Natural killer cell (primary cell): ENCODE results near the gene DMRTB1. TPM values are rescaled to one million over a fixed set of nuclear protein-coding genes. Genes with fewer than 3 reads are reported as not detected.
A peak's percentile ranks its signal among the peaks of the same experiment; 100 is the strongest.

ENCODE experiments used
- ATAC-seq, 3 donors: fragments of 150-1000 bp in 2 of 3; fragments of 200-7000 bp in 1 of 3; cut with Tn5 transposase; 1 replicate in 1 of 3; 2 replicates in 2 of 3; pipeline ENCODE4 v1.10.0; 2021; ENCODE audit warnings: mild to moderate bottlenecking in 2 of 3, moderate library complexity in 2 of 3
- DNase-seq, 2 donors: peaks; one replicate each; pipeline versions ENCODE4 v3.0.0 to v3.0.0-alpha.2; 2013 to 2021; ENCODE audit warnings: mixed read lengths in 1 of 2
- H3K27ac ChIP-seq: one replicate; pipeline ENCODE4 v1.5.1; 2013; ENCODE audit warnings: mild to moderate bottlenecking, low read length
- H3K27me3 ChIP-seq: one replicate; pipeline ENCODE4 v1.6.1; 2013; ENCODE audit warnings: low read length; ENCODE audit not compliant: control insufficient read depth, insufficient read depth
- H3K36me3 ChIP-seq: one replicate; pipeline ENCODE4 v1.6.1; 2013; ENCODE audit warnings: low read length; ENCODE audit not compliant: control insufficient read depth, insufficient read depth
- H3K4me1 ChIP-seq: one replicate; pipeline ENCODE4 v1.6.1; 2013; ENCODE audit warnings: low read length; ENCODE audit not compliant: control insufficient read depth, insufficient read depth
- H3K4me3 ChIP-seq: one replicate; pipeline ENCODE4 v1.5.1; 2013; ENCODE audit warnings: low read length
- H3K9me3 ChIP-seq: one replicate; pipeline ENCODE4 v1.6.1; 2013; ENCODE audit warnings: low read length; ENCODE audit not compliant: control insufficient read depth, insufficient read depth
- H3K27ac Mint-ChIP-seq, 2 donors: one replicate each; pipeline ENCODE4 v1.8.0; 2022; ENCODE audit warnings: mild to moderate bottlenecking in 2 of 2, mixed read lengths in 2 of 2, moderate library complexity in 1 of 2
- H3K27me3 Mint-ChIP-seq, 2 donors: one replicate each; pipeline ENCODE4 v1.8.0; 2022; ENCODE audit warnings: low read depth in 2 of 2, mixed read lengths in 2 of 2
- H3K36me3 Mint-ChIP-seq: one replicate; pipeline ENCODE4 v1.8.0; 2022; ENCODE audit warnings: mixed read lengths
- H3K4me1 Mint-ChIP-seq, 2 donors: one replicate each; pipeline ENCODE4 v1.8.0; 2022; ENCODE audit warnings: mixed read lengths in 2 of 2
- H3K4me3 Mint-ChIP-seq: one replicate; pipeline ENCODE4 v1.8.0; 2022; ENCODE audit warnings: mild to moderate bottlenecking, moderate library complexity, mixed read lengths
- H3K9me3 Mint-ChIP-seq, 2 donors: one replicate each; pipeline ENCODE4 v1.8.0; 2022; ENCODE audit warnings: mixed read lengths in 2 of 2
- WGBS: methylation state at CpG from one replicate; pipeline ENCODE4 v1.1.7; 2013; ENCODE audit warnings: missing lambda C conversion rate; ENCODE audit not compliant: insufficient coverage; 5-methylcytosine and 5-hydroxymethylcytosine counted together
- intact Hi-C: fragments of 100-400 bp; cut with micrococcal nuclease; formaldehyde crosslinking; loops from one replicate; pipeline ENCODE4 v1.14.2; 2022
- total RNA-seq, 4 donors: library from RNA; stranded (reverse); fragments of 120-200 nt in 1 of 4; gene quantifications; one replicate each; pipeline versions ENCODE4 v1.2.3 to v1.2.4, GENCODE V29; 2013 to 2022
- TF ChIP-seq, protein P1 (sequence below): fragments of 200-600 bp; IDR thresholded peaks from one replicate; pipeline ENCODE4 v1.8.0; 2022; ENCODE audit warnings: antibody characterized with exemption

DMRTB1 gene
- total RNA-seq, 3 donors from 2014 or later (not counting 1 experiment from before 2014, with no cell fraction given) = not detected

DNA sequence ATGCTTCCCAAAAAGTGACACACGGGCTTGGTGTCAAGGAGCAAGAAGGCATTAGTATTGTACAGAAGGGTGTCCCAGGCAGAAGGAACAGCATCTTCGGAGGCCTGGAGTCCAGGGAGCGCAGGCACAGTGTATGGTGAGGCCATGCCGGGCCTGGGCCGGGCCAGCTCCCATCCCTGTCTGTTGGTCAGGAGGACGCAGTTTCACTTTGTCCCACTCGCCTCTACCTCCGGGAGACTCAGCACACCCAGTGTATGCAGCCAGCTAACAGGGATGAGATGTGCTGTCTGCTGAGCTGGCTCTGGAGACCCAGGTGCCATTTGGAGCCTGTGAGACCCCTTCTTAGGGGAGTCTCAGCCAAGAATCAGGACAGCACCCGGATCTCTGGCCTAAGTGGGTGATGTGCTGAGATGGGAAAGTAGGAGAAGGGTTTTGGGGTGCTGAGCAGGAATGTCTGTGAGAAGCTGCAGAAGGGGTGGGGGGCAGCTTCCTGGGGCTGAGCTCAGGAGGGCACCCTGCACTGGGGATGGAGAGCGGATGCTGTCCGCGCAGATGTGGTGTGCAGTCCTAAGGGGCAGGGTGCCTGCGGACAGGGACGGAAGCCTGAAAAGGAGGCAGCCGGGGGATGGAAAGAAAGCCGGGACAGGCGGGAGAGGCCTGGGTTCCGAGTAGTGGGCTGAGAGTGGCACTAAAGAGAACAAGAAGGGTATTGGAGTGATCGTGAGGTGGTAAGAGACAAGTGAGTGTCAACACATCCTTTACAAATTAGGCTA, 25.7 kb downstream of the DMRTB1 start:
- H3K36me3 Mint-ChIP-seq = no peaks in the 10 kb centered on the region
- ATAC-seq = no peak
- H3K4me3 ChIP-seq = no peak overlapping the region
- intact Hi-C loops = loop anchor here (1.0 to 5.0 kb wide), 3 partner anchors 107 to 269 kb away; no protein-coding TSS in a partner anchor
- no peak for DNase-seq
- no peak overlapping the region for H3K4me3 Mint-ChIP-seq
- H3K9me3 Mint-ChIP-seq = no peaks in the 10 kb centered on the region
- no peaks in the 10 kb centered on the region for H3K9me3 ChIP-seq
- H3K4me1 Mint-ChIP-seq = peaks cover 0 to 7% of the 10 kb centered on the region in 2 donors
- no peaks in the 10 kb centered on the region for H3K36me3 ChIP-seq
- peaks cover 23 to 41% of the 10 kb centered on the region in 2 donors for H3K27me3 Mint-ChIP-seq
- peaks cover 6% of the 10 kb centered on the region for H3K4me1 ChIP-seq
- 87% methylated on average over 19 of the region's 19 CpGs for WGBS
- TF ChIP-seq, protein P1, sequence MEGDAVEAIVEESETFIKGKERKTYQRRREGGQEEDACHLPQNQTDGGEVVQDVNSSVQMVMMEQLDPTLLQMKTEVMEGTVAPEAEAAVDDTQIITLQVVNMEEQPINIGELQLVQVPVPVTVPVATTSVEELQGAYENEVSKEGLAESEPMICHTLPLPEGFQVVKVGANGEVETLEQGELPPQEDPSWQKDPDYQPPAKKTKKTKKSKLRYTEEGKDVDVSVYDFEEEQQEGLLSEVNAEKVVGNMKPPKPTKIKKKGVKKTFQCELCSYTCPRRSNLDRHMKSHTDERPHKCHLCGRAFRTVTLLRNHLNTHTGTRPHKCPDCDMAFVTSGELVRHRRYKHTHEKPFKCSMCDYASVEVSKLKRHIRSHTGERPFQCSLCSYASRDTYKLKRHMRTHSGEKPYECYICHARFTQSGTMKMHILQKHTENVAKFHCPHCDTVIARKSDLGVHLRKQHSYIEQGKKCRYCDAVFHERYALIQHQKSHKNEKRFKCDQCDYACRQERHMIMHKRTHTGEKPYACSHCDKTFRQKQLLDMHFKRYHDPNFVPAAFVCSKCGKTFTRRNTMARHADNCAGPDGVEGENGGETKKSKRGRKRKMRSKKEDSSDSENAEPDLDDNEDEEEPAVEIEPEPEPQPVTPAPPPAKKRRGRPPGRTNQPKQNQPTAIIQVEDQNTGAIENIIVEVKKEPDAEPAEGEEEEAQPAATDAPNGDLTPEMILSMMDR = no peak
- H3K27ac Mint-ChIP-seq = no peak overlapping the region
- H3K27ac ChIP-seq = no peak overlapping the region
- H3K27me3 ChIP-seq = peaks cover 7% of the 10 kb centered on the region

DNA sequence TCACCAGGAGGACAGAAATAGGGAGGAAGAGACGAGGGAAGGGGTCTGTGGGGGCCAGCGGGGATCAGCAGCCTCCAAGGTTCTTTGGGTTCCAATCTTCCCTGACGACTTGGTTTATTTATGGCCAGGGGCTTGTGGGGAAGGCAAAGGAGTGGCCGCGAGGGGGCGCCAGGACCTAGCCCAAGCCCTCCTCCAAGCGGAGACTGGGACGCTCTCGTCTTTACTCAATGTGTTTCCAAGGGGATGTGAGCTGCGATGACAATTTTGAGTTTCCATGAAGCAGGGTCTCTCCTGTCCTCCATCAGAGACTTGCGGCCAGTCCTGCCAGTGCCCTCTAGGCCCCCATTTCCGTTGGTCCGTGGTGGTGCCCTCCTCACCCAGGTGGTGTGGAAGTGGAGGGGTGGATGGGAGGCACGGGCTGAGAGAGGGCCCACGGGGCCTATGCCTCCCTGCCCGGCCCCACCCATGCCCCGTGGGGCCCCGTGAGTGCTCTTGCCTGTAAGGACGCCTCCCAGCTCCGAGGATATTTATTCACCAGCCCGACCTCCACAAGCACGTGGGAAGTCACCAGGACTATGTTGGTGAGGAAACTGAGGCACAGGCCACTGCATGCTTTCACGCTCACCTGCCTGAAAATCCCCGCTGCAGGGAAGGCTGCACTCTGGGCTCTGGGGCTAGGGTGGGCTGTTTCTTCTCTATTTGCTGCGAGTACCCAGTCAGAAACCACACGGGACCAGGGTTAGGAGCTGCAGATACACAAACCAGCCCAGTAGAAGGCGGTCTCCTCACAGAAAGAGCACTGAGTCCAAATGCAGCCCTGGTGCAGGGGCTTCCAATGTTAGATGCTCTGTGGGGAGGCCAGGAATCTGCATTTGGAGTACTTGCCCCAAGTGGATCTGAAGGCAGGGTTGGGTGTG, 26.5 kb downstream of the DMRTB1 start:
- Histone ChIP-seq H3K9me3 (no peaks in the 10 kb centered on the region), H3K27ac (no peak overlapping the region), H3K27me3 (peaks cover 7% of the 10 kb centered on the region), H3K4me1 (peaks cover 6% of the 10 kb centered on the region), H3K4me3 (no peak overlapping the region), H3K36me3 (no peaks in the 10 kb centered on the region)
- TF ChIP-seq, protein P1 = peak; percentile 80
- Mint-ChIP-seq H3K9me3 (no peaks in the 10 kb centered on the region), H3K4me3 (no peak overlapping the region), H3K36me3 (no peaks in the 10 kb centered on the region), H3K27me3 (peaks cover 25 to 45% of the 10 kb centered on the region in 2 donors), H3K4me1 (peaks cover 0 to 7% of the 10 kb centered on the region in 2 donors), H3K27ac (no peak overlapping the region)
- DNase-seq (peak; percentile 68 to 79), ATAC-seq (peak; percentile 62 to 89 (median 72))
- 29% methylated on average over 26 of the region's 27 CpGs for WGBS
- intact Hi-C loops = loop anchor here (1.0 to 5.0 kb wide), 3 partner anchors 107 to 269 kb away; no protein-coding TSS in a partner anchor

DNA sequence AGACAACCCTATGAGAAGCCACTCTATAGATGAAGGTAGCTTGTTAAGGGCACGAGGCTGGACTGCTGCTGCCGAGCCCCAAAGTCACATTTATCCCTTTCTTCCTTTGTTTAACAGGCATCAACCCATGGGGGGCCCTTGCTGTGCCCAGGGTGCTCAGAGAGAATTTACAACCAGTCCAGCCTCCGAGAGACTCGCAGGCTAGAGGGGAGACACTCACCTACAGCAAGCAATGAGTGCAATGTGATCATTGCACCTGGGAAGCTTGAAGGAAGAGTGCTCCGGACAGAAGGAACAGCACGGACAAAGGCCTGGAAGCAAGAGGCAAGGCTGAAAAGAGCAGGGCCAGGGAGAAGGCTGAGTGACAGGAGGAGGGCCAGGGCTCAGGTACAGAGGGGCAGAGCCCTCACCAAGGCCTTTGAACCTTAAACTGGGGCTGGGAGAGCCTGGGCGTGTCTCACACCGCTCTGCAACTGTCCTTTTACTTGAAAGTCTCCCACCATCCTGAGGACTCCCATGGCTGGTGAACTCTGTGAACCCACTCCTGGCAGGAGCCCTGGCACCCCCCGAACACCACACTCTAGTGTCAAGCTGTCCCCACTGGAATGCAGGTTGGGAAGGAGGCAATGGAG, 27.3 kb downstream of the DMRTB1 start:
- intact Hi-C loops = loop anchor here (5.0 kb wide), 1 partner anchor 106 kb away; no protein-coding TSS in a partner anchor
- no peak for DNase-seq
- ATAC-seq = no peak
- no peaks in the 10 kb centered on the region for H3K36me3 ChIP-seq
- no peak overlapping the region for H3K27ac ChIP-seq
- Mint-ChIP-seq H3K4me1 (peaks cover 0 to 7% of the 10 kb centered on the region in 2 donors), H3K36me3 (no peaks in the 10 kb centered on the region), H3K4me3 (no peak overlapping the region), H3K27me3 (peaks cover 27 to 41% of the 10 kb centered on the region in 2 donors), H3K9me3 (no peaks in the 10 kb centered on the region), H3K27ac (no peak overlapping the region)
- H3K9me3 ChIP-seq = no peaks in the 10 kb centered on the region
- H3K27me3 ChIP-seq = peaks cover 7% of the 10 kb centered on the region
- TF ChIP-seq, protein P1 = no peak
- peaks cover 6% of the 10 kb centered on the region for H3K4me1 ChIP-seq
- WGBS = 93% methylated on average over 9 of the region's 9 CpGs
- H3K4me3 ChIP-seq = no peak overlapping the region
